HG03558 (cell line): ENCODE data around the gene IGFN1.
"Not testable (repeated sequence)": the region's sequence is repeated elsewhere in the genome, so short reads cannot be mapped to it uniquely, and the experiment has no call there.

Experiments
- ATAC-seq: cut with Tn5 transposase; IDR thresholded peaks from one replicate; pipeline ENCODE4 v1.9.1; 2021; ENCODE audit warnings: moderate number of reproducible peaks; ENCODE audit not compliant: unreplicated experiment; ENCODE audit errors: extremely low read depth

IGFN1 gene

DNA sequence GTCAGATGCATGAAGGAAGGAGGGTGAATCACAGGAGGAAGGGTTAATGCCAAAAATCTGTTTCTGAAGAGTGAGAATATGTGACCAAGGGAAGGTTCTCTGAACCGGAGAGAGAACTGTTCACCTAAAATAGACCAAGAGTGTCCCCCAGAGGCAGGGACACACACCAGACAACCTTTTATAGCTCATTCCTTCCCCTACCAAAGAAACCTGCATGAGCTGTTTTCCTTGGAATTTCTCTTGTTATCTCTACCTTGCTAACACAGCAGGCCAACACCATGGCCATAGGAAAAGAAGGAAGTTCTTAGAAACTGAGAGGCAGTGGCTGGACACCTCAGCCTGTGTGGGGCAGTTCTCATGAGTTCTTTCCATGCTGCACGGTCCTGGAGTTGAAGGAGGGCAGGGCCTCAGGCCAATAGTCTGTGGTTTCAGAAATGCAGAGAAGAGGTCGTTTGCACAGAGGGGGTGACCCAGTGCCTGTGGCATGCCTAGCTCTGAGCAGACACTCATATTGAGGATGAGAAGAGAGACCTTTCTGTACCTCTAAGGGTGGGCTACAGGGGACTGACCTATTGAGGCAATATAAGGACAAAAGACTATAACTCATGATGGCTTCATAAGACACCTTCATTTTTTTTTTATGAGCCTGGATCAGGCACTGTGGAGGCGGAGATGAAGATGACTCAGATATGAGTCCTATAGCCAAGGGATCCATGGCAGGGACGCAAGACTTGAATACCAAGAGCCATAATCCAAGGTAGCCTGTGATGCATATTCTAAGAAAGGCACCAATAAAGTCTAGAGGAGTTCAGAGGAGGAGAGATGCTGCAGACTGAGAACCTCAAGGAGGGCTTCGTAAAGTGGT is 39.4 kb downstream of the IGFN1 start:
- ATAC-seq: no peak

DNA sequence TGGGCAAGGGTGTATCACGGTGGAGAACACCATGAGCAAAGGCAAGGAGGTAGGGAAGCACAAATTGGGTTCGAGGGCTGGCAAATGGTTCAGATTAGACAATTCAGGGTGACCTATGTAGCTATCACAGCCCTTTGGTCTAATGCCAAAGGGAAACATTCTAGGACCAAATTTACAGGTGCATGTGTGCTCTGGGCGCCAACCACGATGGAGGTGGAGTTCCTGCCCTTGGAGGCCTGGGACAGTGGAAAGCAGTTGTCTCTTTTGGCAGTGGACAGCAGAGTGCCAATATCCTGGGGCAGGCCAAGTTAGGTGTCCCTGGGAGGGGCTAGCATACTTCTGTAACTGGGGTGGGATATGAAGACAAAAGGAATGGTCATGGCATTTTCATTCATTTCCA is 40.1 kb downstream of the IGFN1 start:
- no peak for ATAC-seq

GRCh38 chr1:201239646-201240045 is 49.0 kb downstream of the IGFN1 start:
- ATAC-seq: not testable (repeated sequence)

- no peak for ATAC-seq
Measured at GRCh38 chr1:201240171-201240570, 49.5 kb downstream of the IGFN1 start.

DNA sequence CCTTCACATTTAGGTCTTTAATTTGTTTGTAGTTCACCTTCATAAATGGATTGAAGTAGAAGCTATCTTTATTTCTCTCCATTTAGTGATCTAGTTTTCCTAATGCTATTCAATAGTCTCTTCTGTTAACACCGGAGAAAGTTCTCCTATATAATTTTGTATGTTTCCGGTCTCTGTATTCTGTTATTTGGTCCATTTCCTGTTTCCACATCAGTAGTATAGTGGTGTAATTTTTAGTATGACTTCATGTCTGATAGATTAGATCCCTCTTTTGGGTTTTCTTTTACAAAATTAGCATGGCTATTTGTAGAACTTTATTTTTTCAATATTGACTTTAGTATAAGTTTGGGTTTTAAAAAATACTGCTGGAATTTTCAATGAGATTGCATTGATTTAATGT is 51.1 kb downstream of the IGFN1 start:
- no peak for ATAC-seq

GRCh38 chr1:201245082-201245481 is 54.5 kb downstream of the IGFN1 start:
- ATAC-seq: no peak

- no peak for ATAC-seq
Measured at GRCh38 chr1:201248721-201249559, 58.3 kb downstream of the IGFN1 start.

DNA sequence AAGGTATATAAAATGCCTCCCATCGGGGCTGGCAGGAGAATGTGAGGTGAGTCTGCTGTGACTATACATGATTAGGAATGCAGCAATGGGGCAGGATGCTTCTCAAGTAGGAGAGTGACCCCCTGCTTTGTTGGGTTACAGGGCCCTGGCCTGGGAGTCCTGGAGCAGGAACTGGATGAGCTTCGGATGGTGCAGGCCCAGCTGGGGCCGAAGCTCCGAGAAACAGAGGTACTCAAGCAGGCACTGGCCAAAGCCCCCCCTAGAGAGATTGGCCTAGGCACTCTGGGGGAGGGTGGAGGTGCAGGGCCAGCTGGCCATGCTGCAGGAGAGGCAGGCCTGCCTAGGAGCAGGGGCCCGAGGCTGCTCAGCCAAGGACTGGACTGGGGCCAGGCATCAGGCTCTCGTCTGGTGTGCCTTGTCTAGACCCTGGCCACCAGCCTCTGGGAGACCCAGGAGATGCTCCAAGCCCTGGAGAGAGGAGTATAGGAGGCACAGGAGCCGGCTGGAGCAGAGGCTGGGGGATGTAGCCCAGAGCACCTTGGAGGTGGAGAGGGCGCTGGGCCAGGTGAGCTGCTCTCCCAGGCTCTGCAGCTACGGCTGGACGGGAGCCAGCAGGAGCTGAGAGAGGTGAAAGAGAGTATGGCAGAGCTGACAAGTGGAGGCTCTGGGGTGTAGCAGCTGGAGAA is 59.8 kb downstream of the IGFN1 start:
- ATAC-seq: no peak

GRCh38 chr1:201251411-201251810 is 60.8 kb downstream of the IGFN1 start:
- ATAC-seq: no peak

DNA sequence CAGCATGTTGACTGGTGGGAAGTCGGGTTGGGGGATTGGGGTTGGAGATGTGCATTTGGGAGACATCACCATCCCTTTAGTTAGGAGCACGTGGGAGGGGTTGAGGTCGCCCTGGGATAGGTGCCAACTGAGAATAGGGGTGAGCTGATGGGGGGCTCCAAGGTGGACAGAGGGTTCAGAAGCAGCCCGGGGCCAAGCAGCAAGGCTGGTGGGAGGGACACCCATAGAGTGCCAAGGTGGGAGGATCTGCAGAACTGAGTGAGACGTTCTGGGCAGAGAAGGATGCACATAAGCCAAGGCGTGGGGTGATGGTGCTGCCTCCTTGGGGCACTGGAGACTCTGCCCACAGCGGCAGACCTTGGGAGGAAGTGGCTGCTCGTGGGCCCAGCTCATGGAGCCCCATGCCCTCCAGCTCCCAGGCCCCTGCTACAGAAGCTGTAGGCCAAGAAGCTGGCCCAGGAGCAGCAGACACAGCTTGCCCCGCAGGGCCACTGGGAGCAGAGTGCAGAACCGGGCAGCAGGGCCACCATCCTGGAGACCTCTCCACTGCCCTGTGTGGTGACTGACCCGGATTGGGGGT is 61.3 kb downstream of the IGFN1 start:
- ATAC-seq: no peak

GRCh38 chr1:201252944-201253371 is 62.3 kb downstream of the IGFN1 start:
- no peak for ATAC-seq

- no peak for ATAC-seq
Measured at GRCh38 chr1:201253411-201253810, 62.8 kb downstream of the IGFN1 start.

GRCh38 chr1:201253906-201254624 is 63.4 kb downstream of the IGFN1 start:
- no peak for ATAC-seq

GRCh38 chr1:201254625-201255478 is 64.2 kb downstream of the IGFN1 start:
- no peak for ATAC-seq

DNA sequence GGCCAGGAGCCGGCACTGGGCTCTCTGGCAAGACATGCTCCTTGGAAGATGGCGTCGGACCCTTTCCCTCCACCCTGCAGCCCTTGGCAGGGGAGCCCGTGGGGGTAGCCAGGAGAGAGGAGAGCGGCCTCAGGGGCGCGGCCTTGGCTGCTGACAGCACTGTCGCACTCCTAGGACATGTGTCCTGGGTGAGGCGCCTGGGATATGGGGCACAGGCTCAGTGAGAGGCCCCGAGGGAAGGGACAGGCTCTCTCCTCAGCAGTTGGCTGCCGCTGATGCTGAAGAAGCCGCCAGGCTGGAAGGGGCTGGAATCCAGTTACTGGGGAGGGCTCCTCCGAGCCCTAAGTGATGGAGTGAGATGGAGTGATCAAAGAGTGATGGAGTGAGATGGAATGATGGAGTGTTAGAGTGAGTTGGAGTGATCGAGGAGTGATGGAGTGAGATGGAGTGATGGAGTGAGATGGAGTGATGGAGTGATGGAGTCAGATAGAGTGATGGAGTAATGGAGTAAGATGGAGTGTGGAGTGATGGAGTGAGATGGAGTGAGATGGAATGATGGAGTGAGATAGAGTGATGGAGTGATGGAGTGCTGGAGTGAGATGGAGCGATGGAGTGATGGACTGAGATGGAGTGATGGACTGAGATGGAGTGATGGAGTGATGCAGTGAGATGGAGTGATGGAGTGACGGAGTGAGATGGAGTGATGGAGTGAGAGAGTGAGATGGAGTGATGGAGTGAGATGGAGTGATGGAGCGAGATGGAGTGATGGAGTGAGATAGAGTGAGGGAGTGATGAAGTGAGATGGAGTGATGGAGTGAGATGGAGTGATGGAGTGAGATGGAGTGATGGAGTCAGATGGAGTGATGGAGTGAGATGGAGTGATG is 65.1 kb downstream of the IGFN1 start:
- ATAC-seq: no peak

GRCh38 chr1:201258132-201258531 is 67.5 kb downstream of the IGFN1 start:
- not testable (repeated sequence) for ATAC-seq

- ATAC-seq: no peak
Measured at GRCh38 chr1:201258763-201259230, 68.2 kb downstream of the IGFN1 start.
